HCT116 (cell line): Measurements from ENCODE around the gene MUC15. TPM values are rescaled to one million over a fixed set of nuclear protein-coding genes. Genes with fewer than 3 reads are reported as not detected.

ENCODE experiments used
- total RNA-seq: library from RNA; stranded (reverse); gene quantifications from one replicate; pipeline ENCODE4 v1.2.1, GENCODE V29; 2021; ENCODE audit not compliant: unreplicated experiment

Gene MUC15
- total RNA-seq, 1 experiment from 2014 or later, result not detected

Other genes starting within 250 kb of the MUC15 start
- gene ANO3, start 240.1 kb downstream of the MUC15 start, total RNA-seq, result not detected
- not detected for gene SLC5A12, start 149.8 kb upstream of the MUC15 start, total RNA-seq